Measurements from ENCODE around the gene MSI2.

Gene MSI2

GRCh38 chr17:57515662-57516211 lies 259.4 kb downstream of the MSI2 start:
- DNase-seq = no peak

GRCh38 chr17:57516290-57517230 lies 260.2 kb downstream of the MSI2 start:
- no peak for DNase-seq

- no peak for DNase-seq
These were observed 260.9 kb downstream of the MSI2 start for GRCh38 chr17:57517273-57517631.

- no peak for DNase-seq
These were observed 261.5 kb downstream of the MSI2 start for GRCh38 chr17:57517632-57518456.

- no peak for DNase-seq
These were observed 262.6 kb downstream of the MSI2 start for GRCh38 chr17:57518587-57519581.

- no peak for DNase-seq
These were observed 263.5 kb downstream of the MSI2 start for GRCh38 chr17:57519800-57520199.

- no peak for DNase-seq
These were observed 265.3 kb downstream of the MSI2 start for GRCh38 chr17:57521606-57522005.

- no peak for DNase-seq
These were observed 266.0 kb downstream of the MSI2 start for GRCh38 chr17:57522042-57523005.

- DNase-seq = no peak
These were observed 267.8 kb downstream of the MSI2 start for GRCh38 chr17:57523926-57524632.

GRCh38 chr17:57524839-57525568 lies 268.7 kb downstream of the MSI2 start:
- DNase-seq = no peak

GRCh38 chr17:57527221-57528057 lies 271.1 kb downstream of the MSI2 start:
- DNase-seq = no peak

GRCh38 chr17:57528058-57528451 lies 271.7 kb downstream of the MSI2 start:
- DNase-seq = no peak

GRCh38 chr17:57530026-57530425 lies 273.7 kb downstream of the MSI2 start:
- DNase-seq = no peak

- DNase-seq = no peak
These were observed 274.2 kb downstream of the MSI2 start for GRCh38 chr17:57530508-57530907.

- no peak for DNase-seq
These were observed 274.8 kb downstream of the MSI2 start for GRCh38 chr17:57531078-57531477.

- no peak for DNase-seq
These were observed 275.6 kb downstream of the MSI2 start for GRCh38 chr17:57531648-57532504.

GRCh38 chr17:57532556-57532955 lies 276.2 kb downstream of the MSI2 start:
- DNase-seq = no peak

- DNase-seq = no peak
These were observed 276.6 kb downstream of the MSI2 start for GRCh38 chr17:57532966-57533365.

Data from stimulated activated CD4-positive, alpha-beta T cell treated with anti-CD3 and anti-CD28 coated beads, Interleukin-4, amount 100 ng/mL, for 1 hour (primary cell).